ENCODE results near the gene NBL1. TPM values are rescaled to one million over a fixed set of nuclear protein-coding genes. Genes with fewer than 3 reads are reported as not detected.
A peak's percentile ranks its signal among the peaks of the same experiment; 100 is the strongest.

The NBL1 gene
- total RNA-seq, 2 experiments from 2014 or later: 25.0 to 31.3 TPM

GRCh38 chr1:19690342-19690741, 46.2 kb downstream of the NBL1 start:
- ChIA-PET POLR2A (no interaction called here), CTCF (interaction anchor here (1.1 to 1.5 kb wide), 2 partner anchors 14 to 28 kb away, joined by 3 read pairs; no protein-coding TSS in a partner anchor)
- Mint-ChIP-seq H3K27ac (no peak overlapping the region), H3K27me3 (no peaks in the 10 kb centered on the region), H3K9me3 (peaks cover 18% of the 10 kb centered on the region), H3K4me1 (ENCODE audit: low read depth) (peaks cover 28% of the 10 kb centered on the region), H3K36me3 (peaks cover 44% of the 10 kb centered on the region), H3K4me3 (no peak overlapping the region)
- DNase-seq: no peak
- intact Hi-C loops (cut with micrococcal nuclease): no loop called here

GRCh38 chr1:19694298-19694697, 50.2 kb downstream of the NBL1 start:
- peaks cover 12% of the 10 kb centered on the region for H3K9me3 Mint-ChIP-seq
- peaks cover 31% of the 10 kb centered on the region for H3K36me3 Mint-ChIP-seq
- intact Hi-C loops (cut with micrococcal nuclease): no loop called here
- peaks cover 7% of the 10 kb centered on the region for H3K4me1 Mint-ChIP-seq (ENCODE audit: low read depth)
- no peaks in the 10 kb centered on the region for H3K27me3 Mint-ChIP-seq
- ChIA-PET POLR2A (no interaction called here), CTCF (interaction anchor here (1.5 kb wide), 1 partner anchor 11 kb away, joined by 7 read pairs; no protein-coding TSS in a partner anchor)
- no peak overlapping the region for H3K27ac Mint-ChIP-seq
- H3K4me3 Mint-ChIP-seq: no peak overlapping the region
- DNase-seq: no peak

GRCh38 chr1:19695772-19696171, 51.7 kb downstream of the NBL1 start:
- CTCF ChIA-PET: interaction anchor here (1.3 kb wide), 1 partner anchor 9 kb away, joined by 4 read pairs; no protein-coding TSS in a partner anchor
- Mint-ChIP-seq H3K27ac (no peak overlapping the region), H3K36me3 (peaks cover 26% of the 10 kb centered on the region), H3K9me3 (no peaks in the 10 kb centered on the region), H3K27me3 (no peaks in the 10 kb centered on the region), H3K4me3 (no peak overlapping the region), H3K4me1 (ENCODE audit: low read depth) (no peaks in the 10 kb centered on the region)
- intact Hi-C loops (cut with micrococcal nuclease): no loop called here
- DNase-seq: no peak
- POLR2A ChIA-PET: no interaction called here

- ChIA-PET POLR2A (no interaction called here), CTCF (interaction anchor here (0.9 to 1.3 kb wide), 2 partner anchors 8 to 43 kb away, joined by 3 to 4 read pairs; no protein-coding TSS in a partner anchor)
- no peak overlapping the region for H3K4me3 Mint-ChIP-seq
- intact Hi-C loops (cut with micrococcal nuclease): no loop called here
- DNase-seq: no peak
- peaks cover 18% of the 10 kb centered on the region for H3K36me3 Mint-ChIP-seq
- no peaks in the 10 kb centered on the region for H3K4me1 Mint-ChIP-seq (ENCODE audit: low read depth)
- no peaks in the 10 kb centered on the region for H3K9me3 Mint-ChIP-seq
- H3K27ac Mint-ChIP-seq: no peak overlapping the region
- H3K27me3 Mint-ChIP-seq: no peaks in the 10 kb centered on the region
Measured at GRCh38 chr1:19696820-19697219, 52.7 kb downstream of the NBL1 start.

- intact Hi-C loops (cut with micrococcal nuclease): no loop called here
- H3K27ac Mint-ChIP-seq: no peak overlapping the region
- no peak overlapping the region for H3K4me3 Mint-ChIP-seq
- no peak for DNase-seq
- H3K27me3 Mint-ChIP-seq: no peaks in the 10 kb centered on the region
- H3K4me1 Mint-ChIP-seq (ENCODE audit: low read depth): no peaks in the 10 kb centered on the region
- H3K9me3 Mint-ChIP-seq: no peaks in the 10 kb centered on the region
- H3K36me3 Mint-ChIP-seq: peaks cover 16% of the 10 kb centered on the region
- ChIA-PET CTCF (interaction anchor here (1.1 to 1.4 kb wide), 2 partner anchors 17 to 38 kb away, joined by 3 read pairs; no protein-coding TSS in a partner anchor), POLR2A (no interaction called here)
Measured at GRCh38 chr1:19698181-19698580, 54.1 kb downstream of the NBL1 start.

- intact Hi-C loops (cut with micrococcal nuclease): no loop called here
- no peaks in the 10 kb centered on the region for H3K27me3 Mint-ChIP-seq
- no peak overlapping the region for H3K4me3 Mint-ChIP-seq
- no peak overlapping the region for H3K27ac Mint-ChIP-seq
- ChIA-PET CTCF (interaction anchor here (1.5 kb wide), 1 partner anchor 16 kb away, joined by 3 read pairs; no protein-coding TSS in a partner anchor), POLR2A (no interaction called here)
- H3K36me3 Mint-ChIP-seq: peaks cover 13% of the 10 kb centered on the region
- H3K4me1 Mint-ChIP-seq (ENCODE audit: low read depth): no peaks in the 10 kb centered on the region
- no peaks in the 10 kb centered on the region for H3K9me3 Mint-ChIP-seq
- DNase-seq: no peak
Measured at GRCh38 chr1:19700079-19700777, 56.1 kb downstream of the NBL1 start.

GRCh38 chr1:19703280-19703679, 59.2 kb downstream of the NBL1 start:
- Mint-ChIP-seq H3K4me3 (no peak overlapping the region), H3K4me1 (ENCODE audit: low read depth) (no peaks in the 10 kb centered on the region), H3K27ac (no peak overlapping the region), H3K27me3 (no peaks in the 10 kb centered on the region), H3K9me3 (no peaks in the 10 kb centered on the region), H3K36me3 (peaks cover 13% of the 10 kb centered on the region)
- POLR2A ChIA-PET: no interaction called here
- intact Hi-C loops (cut with micrococcal nuclease): no loop called here
- CTCF ChIA-PET: interaction anchor here (0.7 to 10.7 kb wide), 9 partner anchors 10 to 650 kb away, joined by 3 to 195 read pairs (median 7); partner anchors contain the start of genes AKR7A3 and HTR6
- no peak for DNase-seq

GRCh38 chr1:19704247-19705113, 60.4 kb downstream of the NBL1 start:
- Mint-ChIP-seq H3K9me3 (no peaks in the 10 kb centered on the region), H3K4me3 (no peak overlapping the region), H3K4me1 (ENCODE audit: low read depth) (peaks cover 6% of the 10 kb centered on the region), H3K27ac (no peak overlapping the region), H3K36me3 (peaks cover 13% of the 10 kb centered on the region), H3K27me3 (no peaks in the 10 kb centered on the region)
- peak; percentile 71 for DNase-seq
- ChIA-PET CTCF (interaction anchor here (0.6 to 10.7 kb wide), 31 partner anchors 8 to 1273 kb away, joined by 3 to 195 read pairs (median 4); partner anchors contain the start of genes AKR7A3 and HTR6), POLR2A (no interaction called here)
- intact Hi-C loops (cut with micrococcal nuclease): loop anchor here (1.0 kb wide), 1 partner anchor 43 kb away; no protein-coding TSS in a partner anchor

- H3K27ac Mint-ChIP-seq: no peak overlapping the region
- H3K9me3 Mint-ChIP-seq: no peaks in the 10 kb centered on the region
- peaks cover 10% of the 10 kb centered on the region for H3K4me1 Mint-ChIP-seq (ENCODE audit: low read depth)
- DNase-seq: no peak
- POLR2A ChIA-PET: no interaction called here
- no peaks in the 10 kb centered on the region for H3K27me3 Mint-ChIP-seq
- CTCF ChIA-PET: interaction anchor here (0.9 to 10.7 kb wide), 10 partner anchors 10 to 106 kb away, joined by 3 to 195 read pairs (median 7); partner anchors contain the start of gene HTR6
- intact Hi-C loops (cut with micrococcal nuclease): no loop called here
- peaks cover 11% of the 10 kb centered on the region for H3K36me3 Mint-ChIP-seq
- H3K4me3 Mint-ChIP-seq: no peak overlapping the region
Measured at GRCh38 chr1:19705464-19705863, 61.4 kb downstream of the NBL1 start.

- ChIA-PET CTCF (interaction anchor here (0.9 to 10.7 kb wide), 6 partner anchors 9 to 50 kb away, joined by 3 to 195 read pairs (median 8); partner anchors contain the start of gene HTR6), POLR2A (no interaction called here)
- Mint-ChIP-seq H3K4me1 (ENCODE audit: low read depth) (peaks cover 17% of the 10 kb centered on the region), H3K27me3 (no peaks in the 10 kb centered on the region), H3K4me3 (no peak overlapping the region), H3K9me3 (no peaks in the 10 kb centered on the region), H3K27ac (no peak overlapping the region), H3K36me3 (peaks cover 10% of the 10 kb centered on the region)
- intact Hi-C loops (cut with micrococcal nuclease): no loop called here
- DNase-seq: no peak
Measured at GRCh38 chr1:19706136-19706535, 62.0 kb downstream of the NBL1 start.
